HL-60 (cell line): Measurements from ENCODE around the gene NMT2.

ENCODE experiments used
- GABPA ChIP-seq: IDR thresholded peaks from 2 replicates; pipeline ENCODE4 v1.6.1; 2012; ENCODE audit warnings: low read depth
- POLR2AphosphoS5 ChIP-seq: IDR thresholded peaks from 2 replicates; pipeline ENCODE4 v1.6.1; 2012; ENCODE audit warnings: low read depth
- TF ChIP-seq, protein P1 (sequence below): IDR thresholded peaks from one replicate; pipeline ENCODE4 v1.5.1; 2011; ENCODE audit warnings: low read length, control low read depth, inconsistent platforms; ENCODE audit not compliant: insufficient read depth
- TF ChIP-seq, protein P2 (sequence below): IDR thresholded peaks from 2 replicates; pipeline ENCODE4 v1.6.1; 2012; ENCODE audit warnings: low read depth; ENCODE audit not compliant: insufficient replicate concordance

DNA sequence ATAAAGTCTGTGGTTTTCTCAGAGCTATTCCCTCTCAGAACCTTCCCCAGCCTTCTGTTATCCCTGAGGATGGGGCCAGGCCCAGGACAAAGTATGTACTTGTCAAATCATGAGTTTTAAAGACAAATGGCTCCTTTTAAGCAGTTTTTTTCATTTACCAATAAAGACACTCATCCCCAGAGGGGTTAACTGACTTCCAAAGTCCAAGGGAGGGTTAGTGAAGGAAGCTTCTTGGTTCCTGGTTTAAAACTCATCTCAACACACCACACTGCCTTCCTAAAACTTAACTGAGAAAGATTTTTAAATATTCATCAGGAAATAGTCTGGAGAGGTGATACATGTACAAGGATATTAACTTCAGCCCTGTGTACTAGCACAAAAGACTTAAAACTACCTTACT, 15.9 kb downstream of the NMT2 start:
- TF ChIP-seq, protein P1, sequence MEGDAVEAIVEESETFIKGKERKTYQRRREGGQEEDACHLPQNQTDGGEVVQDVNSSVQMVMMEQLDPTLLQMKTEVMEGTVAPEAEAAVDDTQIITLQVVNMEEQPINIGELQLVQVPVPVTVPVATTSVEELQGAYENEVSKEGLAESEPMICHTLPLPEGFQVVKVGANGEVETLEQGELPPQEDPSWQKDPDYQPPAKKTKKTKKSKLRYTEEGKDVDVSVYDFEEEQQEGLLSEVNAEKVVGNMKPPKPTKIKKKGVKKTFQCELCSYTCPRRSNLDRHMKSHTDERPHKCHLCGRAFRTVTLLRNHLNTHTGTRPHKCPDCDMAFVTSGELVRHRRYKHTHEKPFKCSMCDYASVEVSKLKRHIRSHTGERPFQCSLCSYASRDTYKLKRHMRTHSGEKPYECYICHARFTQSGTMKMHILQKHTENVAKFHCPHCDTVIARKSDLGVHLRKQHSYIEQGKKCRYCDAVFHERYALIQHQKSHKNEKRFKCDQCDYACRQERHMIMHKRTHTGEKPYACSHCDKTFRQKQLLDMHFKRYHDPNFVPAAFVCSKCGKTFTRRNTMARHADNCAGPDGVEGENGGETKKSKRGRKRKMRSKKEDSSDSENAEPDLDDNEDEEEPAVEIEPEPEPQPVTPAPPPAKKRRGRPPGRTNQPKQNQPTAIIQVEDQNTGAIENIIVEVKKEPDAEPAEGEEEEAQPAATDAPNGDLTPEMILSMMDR: no peak
- TF ChIP-seq, protein P2, sequence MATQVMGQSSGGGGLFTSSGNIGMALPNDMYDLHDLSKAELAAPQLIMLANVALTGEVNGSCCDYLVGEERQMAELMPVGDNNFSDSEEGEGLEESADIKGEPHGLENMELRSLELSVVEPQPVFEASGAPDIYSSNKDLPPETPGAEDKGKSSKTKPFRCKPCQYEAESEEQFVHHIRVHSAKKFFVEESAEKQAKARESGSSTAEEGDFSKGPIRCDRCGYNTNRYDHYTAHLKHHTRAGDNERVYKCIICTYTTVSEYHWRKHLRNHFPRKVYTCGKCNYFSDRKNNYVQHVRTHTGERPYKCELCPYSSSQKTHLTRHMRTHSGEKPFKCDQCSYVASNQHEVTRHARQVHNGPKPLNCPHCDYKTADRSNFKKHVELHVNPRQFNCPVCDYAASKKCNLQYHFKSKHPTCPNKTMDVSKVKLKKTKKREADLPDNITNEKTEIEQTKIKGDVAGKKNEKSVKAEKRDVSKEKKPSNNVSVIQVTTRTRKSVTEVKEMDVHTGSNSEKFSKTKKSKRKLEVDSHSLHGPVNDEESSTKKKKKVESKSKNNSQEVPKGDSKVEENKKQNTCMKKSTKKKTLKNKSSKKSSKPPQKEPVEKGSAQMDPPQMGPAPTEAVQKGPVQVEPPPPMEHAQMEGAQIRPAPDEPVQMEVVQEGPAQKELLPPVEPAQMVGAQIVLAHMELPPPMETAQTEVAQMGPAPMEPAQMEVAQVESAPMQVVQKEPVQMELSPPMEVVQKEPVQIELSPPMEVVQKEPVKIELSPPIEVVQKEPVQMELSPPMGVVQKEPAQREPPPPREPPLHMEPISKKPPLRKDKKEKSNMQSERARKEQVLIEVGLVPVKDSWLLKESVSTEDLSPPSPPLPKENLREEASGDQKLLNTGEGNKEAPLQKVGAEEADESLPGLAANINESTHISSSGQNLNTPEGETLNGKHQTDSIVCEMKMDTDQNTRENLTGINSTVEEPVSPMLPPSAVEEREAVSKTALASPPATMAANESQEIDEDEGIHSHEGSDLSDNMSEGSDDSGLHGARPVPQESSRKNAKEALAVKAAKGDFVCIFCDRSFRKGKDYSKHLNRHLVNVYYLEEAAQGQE: no peak
- TF ChIP-seq GABPA (no peak), POLR2AphosphoS5 (no peak)
